Aorta (tissue), 5 donors: ENCODE data around the gene ADPRH. TPM values are rescaled to one million over a fixed set of nuclear protein-coding genes. Genes with fewer than 3 reads are reported as not detected.

Source experiments
- ATAC-seq: fragments of 200-7000 bp; cut with Tn5 transposase; one replicate; pipeline ENCODE4 v1.9.1; 2022; ENCODE audit warnings: moderate library complexity; ENCODE audit not compliant: low FRiP score
- DNase-seq, 2 donors: peaks; one replicate each; pipeline ENCODE4 v3.0.0-alpha.2; 2020
- H3K27ac ChIP-seq, 2 donors: one replicate each; pipeline ENCODE4 v1.5.1; 2013; ENCODE audit warnings: low read length in 2 of 2, mild to moderate bottlenecking in 2 of 2, moderate library complexity in 2 of 2, control low read depth in 1 of 2, inconsistent platforms in 1 of 2, low read depth in 1 of 2
- H3K27me3 ChIP-seq, 2 donors: one replicate each; pipeline ENCODE4 v1.6.1; 2013; ENCODE audit warnings: control low read depth in 1 of 2, low read length in 1 of 2, mild to moderate bottlenecking in 1 of 2, moderate library complexity in 1 of 2; ENCODE audit not compliant: insufficient read depth in 2 of 2, control insufficient read depth in 1 of 2
- H3K36me3 ChIP-seq, 2 donors: one replicate each; pipeline ENCODE4 v1.6.1; 2013; ENCODE audit warnings: control low read depth in 1 of 2, low read length in 1 of 2, mild to moderate bottlenecking in 1 of 2; ENCODE audit not compliant: insufficient read depth in 2 of 2, control insufficient read depth in 1 of 2
- H3K4me1 ChIP-seq, 2 donors: one replicate each; pipeline ENCODE4 v1.6.1; 2013; ENCODE audit warnings: low read length in 2 of 2, control low read depth in 1 of 2, mild to moderate bottlenecking in 1 of 2, moderate library complexity in 1 of 2; ENCODE audit not compliant: insufficient read depth in 2 of 2, control insufficient read depth in 1 of 2
- H3K4me3 ChIP-seq, 2 donors: one replicate each; pipeline ENCODE4 v1.5.1; 2013; ENCODE audit warnings: low read length in 2 of 2, control low read depth in 1 of 2, mild to moderate bottlenecking in 1 of 2
- H3K9me3 ChIP-seq: one replicate; pipeline ENCODE4 v1.6.1; 2013; ENCODE audit warnings: mild to moderate bottlenecking, low read length; ENCODE audit not compliant: control insufficient read depth
- WGBS, 2 donors: extraction: QIAGEN DNeasy Blood & Tissue Kit; methylation state at CpG; one replicate each; pipeline ENCODE4 v1.1.7; 2013; 5-methylcytosine and 5-hydroxymethylcytosine counted together
- intact Hi-C, 2 donors: fragments of 100-400 bp; cut with DNase I; formaldehyde crosslinking; loops; one replicate each; pipeline versions ENCODE4 v1.14.2 to v1.15.0; 2022
- polyA plus RNA-seq, 2 donors: library from polyadenylated mRNA; stranded (reverse); fragments of 200-250 nt; gene quantifications; one replicate each; pipeline ENCODE4 v1.2.3, GENCODE V29; 2013
- total RNA-seq, 2 donors: library from RNA; stranded (reverse); fragmentation: NEBNext Ultra II Directional; extraction: Animal tissue kit (Norgen Biotek cat#: 25700); gene quantifications; one replicate each; pipeline ENCODE4 v1.2.1, GENCODE V29; 2021
- donor health status: healthy with polysubstance abuse.
- donor health status: Bipolar disorder and iron deficiency.
- donor health status: DM: no; HTN: no; CAD: no.
- donor health status: DM: no; HTN: no; CAD: no.
- donor health status: DM: yes; HTN: yes; CAD: no.

The ADPRH gene
- total and polyA plus RNA-seq, 4 donors, result 5.6 to 13.9 (median 10.5) TPM

- Histone ChIP-seq H3K9me3 (no peaks in the 10 kb centered on the region), H3K27me3 (no peaks in the 10 kb centered on the region), H3K36me3 (no peaks in the 10 kb centered on the region), H3K4me1 (peaks cover 0 to 1% of the 10 kb centered on the region in 2 donors), H3K4me3 (no peak overlapping the region), H3K27ac (no peak overlapping the region)
- 82 to 90% methylated on average over 4 of the region's 4 CpGs for WGBS, 2 donors
- intact Hi-C loops, result no loop called here
- ATAC-seq (no peak), DNase-seq (no peak)
Measured at GRCh38 chr3:119632829-119633228, 53.5 kb downstream of the ADPRH start.

GRCh38 chr3:119635719-119636118 is 56.4 kb downstream of the ADPRH start:
- Histone ChIP-seq H3K4me1 (no peaks in the 10 kb centered on the region), H3K4me3 (no peak overlapping the region), H3K9me3 (no peaks in the 10 kb centered on the region), H3K27me3 (no peaks in the 10 kb centered on the region), H3K36me3 (no peaks in the 10 kb centered on the region), H3K27ac (no peak overlapping the region)
- ATAC-seq, result no peak
- WGBS, 2 donors, result 93 to 96% methylated on average over 10 of the region's 10 CpGs
- intact Hi-C loops, result loop anchor here (5.0 kb wide), 1 partner anchor 37 kb away; no protein-coding TSS in a partner anchor
- no peak for DNase-seq

DNA sequence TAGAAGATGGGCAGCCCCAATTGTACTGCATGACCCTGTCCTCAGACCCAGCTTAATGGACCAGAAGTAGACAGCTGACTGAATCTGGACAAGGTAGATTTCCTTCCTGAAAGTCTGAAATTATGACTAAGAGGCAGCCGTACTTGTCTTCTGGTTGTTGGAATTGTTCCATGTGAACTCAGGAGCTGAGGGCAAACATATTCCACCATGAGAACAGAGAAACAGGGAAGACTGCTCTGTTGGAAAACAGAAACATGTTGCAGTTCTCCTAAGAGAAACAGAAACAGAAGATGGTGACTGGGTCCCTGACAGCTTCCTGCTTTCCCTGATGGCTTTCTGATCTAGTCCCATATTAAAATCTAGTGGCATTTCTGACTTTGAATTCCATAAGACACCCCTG is 57.0 kb downstream of the ADPRH start:
- no peaks in the 10 kb centered on the region for H3K36me3 ChIP-seq
- DNase-seq (no peak), ATAC-seq (no peak)
- intact Hi-C loops, result loop anchor here (5.0 kb wide), 1 partner anchor 36 kb away; no protein-coding TSS in a partner anchor
- 37 to 56% methylated on average over 1 of the region's 1 CpG for WGBS, 2 donors
- no peaks in the 10 kb centered on the region for H3K27me3 ChIP-seq
- no peak overlapping the region for H3K27ac ChIP-seq
- no peak overlapping the region for H3K4me3 ChIP-seq
- H3K9me3 ChIP-seq, result no peaks in the 10 kb centered on the region
- H3K4me1 ChIP-seq, result no peaks in the 10 kb centered on the region

- intact Hi-C loops, result loop anchor here (5.0 kb wide), 1 partner anchor 35 kb away; no protein-coding TSS in a partner anchor
- no peak overlapping the region for H3K27ac ChIP-seq
- no peak overlapping the region for H3K4me3 ChIP-seq
- ATAC-seq (no peak), DNase-seq (no peak)
- H3K4me1 ChIP-seq, result no peaks in the 10 kb centered on the region
- WGBS, 2 donors, result 95 to 97% methylated on average over 4 of the region's 4 CpGs
- H3K9me3 ChIP-seq, result peaks cover 1% of the 10 kb centered on the region
- H3K27me3 ChIP-seq, result no peaks in the 10 kb centered on the region
- peaks cover 0 to 2% of the 10 kb centered on the region in 2 donors for H3K36me3 ChIP-seq
Measured at GRCh38 chr3:119636891-119637611, 57.8 kb downstream of the ADPRH start.

DNA sequence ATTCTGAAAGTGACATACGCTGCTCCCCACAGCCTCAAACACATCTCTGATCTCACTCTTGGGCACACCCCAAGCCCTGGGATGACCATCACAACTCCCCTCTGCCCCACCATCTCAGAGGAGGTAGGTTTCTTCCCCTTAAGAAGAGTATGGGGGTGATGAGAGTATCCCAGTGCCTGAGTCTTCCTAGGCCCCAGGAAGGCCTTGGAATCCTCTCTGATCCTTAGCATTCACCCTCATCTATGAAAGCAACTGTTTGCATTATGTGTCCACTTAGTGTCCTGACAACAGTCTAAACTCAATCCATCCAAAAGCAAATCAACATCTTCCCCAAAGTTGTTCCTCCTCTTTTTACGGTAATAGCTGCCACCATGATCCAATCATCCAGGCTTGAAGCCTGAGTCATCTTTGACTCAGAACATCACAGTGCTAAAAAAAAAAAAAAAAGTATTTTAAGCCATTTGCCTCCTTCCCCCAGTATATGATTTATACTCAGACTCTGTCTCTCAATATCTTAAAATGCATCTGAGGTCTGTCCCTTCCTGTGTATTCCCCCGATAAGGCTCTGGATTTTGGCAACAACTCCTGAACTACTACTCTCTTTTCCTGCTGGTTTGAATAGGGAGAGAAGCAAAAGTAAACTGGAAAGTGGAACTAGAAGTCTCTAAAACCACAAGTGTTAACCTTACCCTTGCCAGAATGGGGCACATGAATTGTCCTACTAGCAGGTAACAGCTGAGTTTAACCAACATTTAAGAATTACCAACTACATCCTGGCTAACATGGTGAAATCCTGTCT is 58.6 kb downstream of the ADPRH start:
- intact Hi-C loops, result loop anchor here (5.0 kb wide), 1 partner anchor 34 kb away; no protein-coding TSS in a partner anchor
- WGBS, 2 donors, result 34 to 36% methylated on average over 3 of the region's 3 CpGs
- Histone ChIP-seq H3K4me3 (no peak overlapping the region), H3K27ac (peak overlapping the region in 1 of 2 donors; percentile 55), H3K9me3 (peaks cover 2% of the 10 kb centered on the region), H3K27me3 (no peaks in the 10 kb centered on the region), H3K36me3 (peaks cover 3 to 4% of the 10 kb centered on the region in 2 donors), H3K4me1 (no peaks in the 10 kb centered on the region)
- no peak for DNase-seq
- peak; percentile 68 for ATAC-seq

Other genes with a start within 250 kb of the ADPRH start
- 10 to 100 TPM; 39.6 to 45.7 TPM for gene TMEM39A, start 115.9 kb upstream of the ADPRH start, total RNA-seq
- 1 to 10 TPM; 7.5 to 8.5 TPM for gene TMEM39A, start 115.9 kb upstream of the ADPRH start, polyA plus RNA-seq
- 10 to 100 TPM; 16.2 to 22.7 TPM for gene POGLUT1, start 110.5 kb upstream of the ADPRH start, total RNA-seq
- gene POGLUT1, start 110.5 kb upstream of the ADPRH start, polyA plus RNA-seq, result 1 to 10 TPM; 4.1 to 9.7 TPM
- gene TIMMDC1, start 80.9 kb upstream of the ADPRH start, total RNA-seq, result 10 to 100 TPM; 64.0 to 83.5 TPM
- 10 to 100 TPM; 44.6 to 71.6 TPM for gene TIMMDC1, start 80.9 kb upstream of the ADPRH start, polyA plus RNA-seq
- 1 to 10 TPM; 1.8 to 2.3 TPM for gene CD80, start 19.9 kb upstream of the ADPRH start, total RNA-seq
- gene CD80, start 19.9 kb upstream of the ADPRH start, polyA plus RNA-seq, result under 1 TPM in 1 of 2 donors, not detected in 1; 0.38 TPM
- 1 to 10 TPM; 2.1 to 5.7 TPM for gene PLA1A, start 18.4 kb downstream of the ADPRH start, total RNA-seq
- gene PLA1A, start 18.4 kb downstream of the ADPRH start, polyA plus RNA-seq, result 1 to 10 TPM in 1 of 2 donors, under 1 TPM in 1; 0.50 to 4.0 TPM
- gene POPDC2, start 81.1 kb downstream of the ADPRH start, total RNA-seq, result 10 to 100 TPM in 1 of 2 donors, 1 to 10 TPM in 1; 9.5 to 11.5 TPM
- 10 to 100 TPM; 11.0 to 17.5 TPM for gene POPDC2, start 81.1 kb downstream of the ADPRH start, polyA plus RNA-seq
- 10 to 100 TPM; 43.6 to 47.3 TPM for gene COX17, start 97.9 kb downstream of the ADPRH start, total RNA-seq
- gene COX17, start 97.9 kb downstream of the ADPRH start, polyA plus RNA-seq, result 100 to 1,000 TPM in 1 of 2 donors, 10 to 100 TPM in 1; 74.9 to 170 TPM
- gene CFAP91, start 123.5 kb downstream of the ADPRH start, total RNA-seq, result 1 to 10 TPM; 3.7 TPM
- gene CFAP91, start 123.5 kb downstream of the ADPRH start, polyA plus RNA-seq, result 1 to 10 TPM in 1 of 2 donors, under 1 TPM in 1; 0.50 to 8.5 TPM
- under 1 TPM in 1 of 2 donors, not detected in 1; 0.12 TPM for gene NR1I2, start 202.6 kb downstream of the ADPRH start, total RNA-seq
- gene NR1I2, start 202.6 kb downstream of the ADPRH start, polyA plus RNA-seq, result 1 to 10 TPM in 1 of 2 donors, under 1 TPM in 1; 0.20 to 9.5 TPM